GM12864 (cell line): Measurements from ENCODE around the gene CDK5RAP2.

Experiments used
- DNase-seq: peaks from one replicate; pipeline ENCODE4 v3.0.0-alpha.2; 2011; ENCODE audit warnings: low read depth
- H3K4me3 ChIP-seq: 2 replicates; pipeline ENCODE4 v1.5.1; 2011; ENCODE audit warnings: mild to moderate bottlenecking, low read depth, low read length, control low read depth
- CTCF ChIP-seq: IDR thresholded peaks from 2 replicates; pipeline ENCODE4 v1.5.1; 2011; ENCODE audit warnings: low read depth, mild to moderate bottlenecking, moderate library complexity, low read length, control low read depth, inconsistent platforms; ENCODE audit errors: missing control alignments

The CDK5RAP2 gene

GRCh38 chr9:120570296-120570695, 9.7 kb downstream of the CDK5RAP2 start:
- TF ChIP-seq CTCF = no peak
- no peak overlapping the region for H3K4me3 ChIP-seq
- DNase-seq = no peak

- no peak for DNase-seq
- TF ChIP-seq CTCF = no peak
- H3K4me3 ChIP-seq = no peak overlapping the region
These were observed 10.4 kb downstream of the CDK5RAP2 start for GRCh38 chr9:120569556-120569955.

GRCh38 chr9:120568816-120569215, 11.2 kb downstream of the CDK5RAP2 start:
- no peak overlapping the region for H3K4me3 ChIP-seq
- DNase-seq = no peak
- no peak for TF ChIP-seq CTCF

GRCh38 chr9:120567874-120568273, 12.1 kb downstream of the CDK5RAP2 start:
- TF ChIP-seq CTCF = no peak
- no peak overlapping the region for H3K4me3 ChIP-seq
- DNase-seq = no peak

- DNase-seq = no peak
- no peak overlapping the region for H3K4me3 ChIP-seq
- TF ChIP-seq CTCF = no peak
These were observed 12.9 kb downstream of the CDK5RAP2 start for GRCh38 chr9:120567081-120567480.

GRCh38 chr9:120564589-120564988, 15.4 kb downstream of the CDK5RAP2 start:
- no peak for DNase-seq
- no peak for TF ChIP-seq CTCF
- H3K4me3 ChIP-seq = no peak overlapping the region

GRCh38 chr9:120562861-120563443, 17.0 kb downstream of the CDK5RAP2 start:
- no peak for DNase-seq
- H3K4me3 ChIP-seq = no peak overlapping the region
- TF ChIP-seq CTCF = no peak
